Sigmoid colon (tissue), 7 donors: ENCODE results near the gene SKOR1. TPM values are rescaled to one million over a fixed set of nuclear protein-coding genes. Genes with fewer than 3 reads are reported as not detected.

ENCODE experiments used
- DNase-seq: peaks from one replicate; pipeline ENCODE4 v3.0.0-alpha.2; 2019
- H3K27ac ChIP-seq, 4 donors: fragments of 200-600 bp; sonication (generic); one replicate each; pipeline ENCODE4 v1.5.1; 2016 to 2019; ENCODE audit warnings: mild to moderate bottlenecking in 1 of 4
- H3K27me3 ChIP-seq, 3 donors: fragments of 200-600 bp; sonication (generic); one replicate each; pipeline ENCODE4 v1.5.1; 2019; ENCODE audit warnings: mild to moderate bottlenecking in 1 of 3
- H3K36me3 ChIP-seq, 4 donors: fragments of 200-600 bp; sonication (generic); one replicate each; pipeline ENCODE4 v1.5.1; 2016 to 2019
- H3K4me1 ChIP-seq, 4 donors: fragments of 200-600 bp; sonication (generic); one replicate each; pipeline ENCODE4 v1.5.1; 2017 to 2019
- H3K4me3 ChIP-seq, 4 donors: fragments of 200-600 bp; sonication (generic); one replicate each; pipeline ENCODE4 v1.5.1; 2017 to 2019; ENCODE audit warnings: mild to moderate bottlenecking in 2 of 4, moderate library complexity in 1 of 4
- H3K9me3 ChIP-seq, 4 donors: fragments of 200-600 bp in 3 of 4; sonication (generic) in 3 of 4; one replicate each; pipeline versions ENCODE4 v1.5.1 to v1.6.1; 2013 to 2019
- EP300 ChIP-seq, 4 donors: sonication (generic); formaldehyde crosslinking; IDR thresholded peaks; one replicate each; pipeline ENCODE4 v1.6.1; 2017; ENCODE audit warnings: antibody characterized with exemption in 4 of 4
- POLR2A ChIP-seq, 2 donors: fragments of 450-650 bp; IDR thresholded peaks; one replicate each; pipeline ENCODE4 v1.6.1; 2016; ENCODE audit warnings: antibody characterized with exemption in 2 of 2, mild to moderate bottlenecking in 2 of 2, moderate library complexity in 2 of 2
- POLR2AphosphoS5 ChIP-seq, 4 donors: sonication (generic); formaldehyde crosslinking; IDR thresholded peaks; one replicate each; pipeline ENCODE4 v1.6.1; 2017; ENCODE audit warnings: antibody characterized with exemption in 4 of 4
- WGBS, 2 donors: extraction: QIAGEN DNeasy Blood & Tissue Kit; methylation state at CpG; one replicate each; pipeline ENCODE4 v1.1.7; 2013; 5-methylcytosine and 5-hydroxymethylcytosine counted together
- intact Hi-C: fragments of 100-400 bp; cut with DNase I; formaldehyde crosslinking; loops from one replicate; pipeline ENCODE4 v1.15.1; 2023
- polyA plus RNA-seq, 3 donors: library from polyadenylated mRNA; stranded (reverse); fragments of 200-250 nt; gene quantifications; one replicate each; pipeline ENCODE4 v1.2.3, GENCODE V29; 2013
- total RNA-seq, 4 donors: library from RNA; depleted of rRNA; stranded (reverse); fragments of >200 nt; gene quantifications; one replicate each; pipeline ENCODE4 v1.1.0, GENCODE V29; 2016
- TF ChIP-seq, protein P1 (sequence below), 4 experiments: fragments of 450-650 bp in 3 of 4; fragments of 200-600 bp in 1 of 4; IDR thresholded peaks; one replicate each; pipeline ENCODE4 v1.5.1; 2016 to 2019; ENCODE audit warnings: antibody characterized with exemption in 4 of 4, mild to moderate bottlenecking in 3 of 4, moderate library complexity in 2 of 4
- donor health status: healthy with polysubstance abuse.
- donor health status: Bipolar disorder and iron deficiency.
- donor health status: healthy.

The SKOR1 gene
- total and polyA plus RNA-seq, 7 donors, result 0.25 to 1.6 (median 1.0) TPM; not detected in 3

DNA sequence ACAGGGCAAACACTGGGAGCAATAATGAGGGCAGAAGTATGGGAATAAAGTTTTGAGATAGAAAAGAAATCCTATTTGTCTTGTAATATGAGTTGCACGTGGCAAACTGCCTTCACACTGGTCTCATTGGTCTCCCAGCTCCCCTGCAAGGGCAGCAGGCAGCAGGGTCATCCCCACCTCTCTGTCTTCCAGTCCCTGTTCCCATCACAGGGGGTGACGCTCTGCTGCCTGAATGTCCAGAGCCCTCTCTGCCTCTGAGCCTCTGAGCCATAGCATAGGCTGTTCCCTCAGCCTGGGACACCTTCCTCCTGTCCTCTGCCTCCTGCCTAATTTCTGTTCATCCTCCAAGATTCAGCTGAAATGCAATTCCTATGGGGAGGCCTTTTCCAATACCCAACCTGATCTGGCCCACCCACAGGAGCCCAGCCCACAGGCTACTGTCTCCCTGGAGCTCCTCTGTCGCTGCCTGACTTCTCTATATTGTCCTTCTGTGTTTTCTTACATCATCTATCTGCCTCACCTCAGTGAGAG is 12.1 kb upstream of the SKOR1 start:
- Histone ChIP-seq H3K9me3 (peaks cover 0 to 6% (median 3%) of the 10 kb centered on the region in 4 donors), H3K4me3 (no peak overlapping the region), H3K36me3 (peaks cover 0 to 8% (median 0%) of the 10 kb centered on the region in 4 donors), H3K27ac (no peak overlapping the region), H3K27me3 (peaks cover 4 to 21% (median 8%) of the 10 kb centered on the region in 3 donors), H3K4me1 (no peaks in the 10 kb centered on the region)
- intact Hi-C loops, result no loop called here
- whole genome bisulfite sequencing, 2 donors, result 91 to 94% methylated on average over 3 of the region's 3 CpGs
- TF ChIP-seq, protein P1, sequence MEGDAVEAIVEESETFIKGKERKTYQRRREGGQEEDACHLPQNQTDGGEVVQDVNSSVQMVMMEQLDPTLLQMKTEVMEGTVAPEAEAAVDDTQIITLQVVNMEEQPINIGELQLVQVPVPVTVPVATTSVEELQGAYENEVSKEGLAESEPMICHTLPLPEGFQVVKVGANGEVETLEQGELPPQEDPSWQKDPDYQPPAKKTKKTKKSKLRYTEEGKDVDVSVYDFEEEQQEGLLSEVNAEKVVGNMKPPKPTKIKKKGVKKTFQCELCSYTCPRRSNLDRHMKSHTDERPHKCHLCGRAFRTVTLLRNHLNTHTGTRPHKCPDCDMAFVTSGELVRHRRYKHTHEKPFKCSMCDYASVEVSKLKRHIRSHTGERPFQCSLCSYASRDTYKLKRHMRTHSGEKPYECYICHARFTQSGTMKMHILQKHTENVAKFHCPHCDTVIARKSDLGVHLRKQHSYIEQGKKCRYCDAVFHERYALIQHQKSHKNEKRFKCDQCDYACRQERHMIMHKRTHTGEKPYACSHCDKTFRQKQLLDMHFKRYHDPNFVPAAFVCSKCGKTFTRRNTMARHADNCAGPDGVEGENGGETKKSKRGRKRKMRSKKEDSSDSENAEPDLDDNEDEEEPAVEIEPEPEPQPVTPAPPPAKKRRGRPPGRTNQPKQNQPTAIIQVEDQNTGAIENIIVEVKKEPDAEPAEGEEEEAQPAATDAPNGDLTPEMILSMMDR (IDR thresholded peaks at IDR 0.05), result no peak
- TF ChIP-seq EP300 (IDR thresholded peaks at IDR 0.05), result no peak
- TF ChIP-seq POLR2AphosphoS5 (IDR thresholded peaks at IDR 0.05), result no peak
- no peak for TF ChIP-seq POLR2A (IDR thresholded peaks at IDR 0.05)
- peak; percentile 33 for DNase-seq

DNA sequence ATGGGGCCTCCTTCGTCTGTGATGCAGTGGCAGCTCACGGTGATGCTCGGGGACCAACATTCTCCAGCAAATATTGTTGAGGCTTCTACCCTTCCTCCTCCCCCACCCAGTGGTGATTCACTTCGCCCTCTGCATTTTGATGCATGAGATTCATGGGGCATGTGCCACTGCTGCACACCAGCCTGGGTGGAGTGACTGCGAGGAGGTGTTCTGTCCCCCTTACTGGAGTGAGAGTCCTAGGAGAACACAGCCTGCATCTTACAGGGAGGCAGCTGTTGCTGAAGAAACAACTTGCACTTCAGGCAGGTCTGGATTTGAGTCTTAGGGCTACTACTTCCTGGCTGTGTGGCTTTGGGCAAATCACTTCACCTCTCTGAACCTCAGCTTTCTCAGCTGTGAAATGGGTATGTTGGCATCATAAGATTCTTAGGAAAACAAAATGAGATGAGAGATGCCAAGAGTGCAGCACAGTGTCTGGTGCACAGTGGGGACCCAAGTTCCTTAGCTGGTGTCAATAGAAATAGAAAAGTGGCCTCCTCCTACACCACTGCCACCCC is 10.2 kb upstream of the SKOR1 start:
- Histone ChIP-seq H3K9me3 (peaks cover 0 to 6% (median 3%) of the 10 kb centered on the region in 4 donors), H3K27me3 (peaks cover 14 to 40% (median 26%) of the 10 kb centered on the region in 3 donors), H3K36me3 (no peaks in the 10 kb centered on the region), H3K4me3 (no peak overlapping the region), H3K4me1 (peaks cover 0 to 7% (median under 1%) of the 10 kb centered on the region in 4 donors), H3K27ac (no peak overlapping the region)
- DNase-seq, result peak; percentile 30
- 76 to 94% methylated on average over 5 of the region's 5 CpGs for WGBS, 2 donors
- intact Hi-C loops, result no loop called here
- TF ChIP-seq POLR2A (IDR thresholded peaks at IDR 0.05), result no peak
- TF ChIP-seq EP300 (IDR thresholded peaks at IDR 0.05), result no peak
- no peak for TF ChIP-seq POLR2AphosphoS5 (IDR thresholded peaks at IDR 0.05)
- TF ChIP-seq, protein P1 (IDR thresholded peaks at IDR 0.05), result no peak

DNA sequence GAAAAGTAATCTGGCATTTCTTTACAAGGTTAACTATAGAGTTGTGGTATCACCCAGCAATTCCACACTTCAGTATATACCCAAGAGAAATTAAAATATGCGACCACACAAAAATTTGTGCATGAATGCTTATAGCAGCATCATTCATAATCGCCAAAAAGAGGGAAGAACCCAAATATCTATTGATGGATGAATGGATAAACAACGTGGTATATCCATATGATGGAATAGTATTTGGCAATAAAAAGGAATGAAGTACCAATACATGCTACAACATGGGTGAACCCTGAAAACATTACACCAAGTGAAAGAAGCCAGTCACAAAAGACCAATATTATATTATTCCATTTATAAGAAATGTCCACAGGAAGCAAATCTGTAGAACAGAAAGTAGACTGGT is 8.6 kb upstream of the SKOR1 start:
- H3K27me3 ChIP-seq, result peaks cover 29 to 55% (median 42%) of the 10 kb centered on the region in 3 donors
- intact Hi-C loops, result no loop called here
- no peak for DNase-seq
- no peaks in the 10 kb centered on the region for H3K36me3 ChIP-seq
- 94% methylated on average over 3 of the region's 3 CpGs for WGBS, 2 donors
- no peak overlapping the region for H3K4me3 ChIP-seq
- peaks cover 0 to 6% (median 3%) of the 10 kb centered on the region in 4 donors for H3K9me3 ChIP-seq
- peaks cover 0 to 14% (median 13%) of the 10 kb centered on the region in 4 donors for H3K4me1 ChIP-seq
- H3K27ac ChIP-seq, result no peak overlapping the region
- TF ChIP-seq POLR2A (IDR thresholded peaks at IDR 0.05) (no peak), EP300 (IDR thresholded peaks at IDR 0.05) (no peak), POLR2AphosphoS5 (IDR thresholded peaks at IDR 0.05) (no peak)
- TF ChIP-seq, protein P1 (IDR thresholded peaks at IDR 0.05), result no peak

DNA sequence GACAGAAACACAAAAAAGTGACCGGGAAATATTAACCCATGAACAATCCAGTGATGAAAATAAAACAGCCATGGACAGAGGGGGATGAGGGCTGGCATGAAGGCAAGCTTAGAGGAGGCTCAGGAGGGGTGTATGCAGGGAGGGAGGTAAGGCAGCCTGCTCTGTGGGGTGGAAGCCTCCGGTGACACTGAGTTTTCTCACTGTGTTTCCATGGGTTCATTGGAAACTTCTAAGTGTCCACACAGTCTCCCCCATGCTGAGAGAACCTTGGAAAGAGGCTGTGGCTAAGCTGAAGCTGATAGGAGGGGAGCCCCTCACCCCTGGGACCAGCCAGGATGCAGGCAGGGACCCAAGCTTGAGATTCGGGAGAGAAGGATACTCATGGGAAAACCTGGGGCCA is 6.8 kb upstream of the SKOR1 start:
- DNase-seq, result peak; percentile 33
- TF ChIP-seq POLR2AphosphoS5 (IDR thresholded peaks at IDR 0.05) (no peak), EP300 (IDR thresholded peaks at IDR 0.05) (no peak), POLR2A (IDR thresholded peaks at IDR 0.05) (no peak)
- TF ChIP-seq, protein P1 (IDR thresholded peaks at IDR 0.05), result no peak
- intact Hi-C loops, result no loop called here
- Histone ChIP-seq H3K27me3 (peaks cover 47 to 73% (median 60%) of the 10 kb centered on the region in 3 donors), H3K4me3 (no peak overlapping the region), H3K27ac (no peak overlapping the region), H3K36me3 (no peaks in the 10 kb centered on the region), H3K9me3 (peaks cover 0 to 6% (median 3%) of the 10 kb centered on the region in 4 donors), H3K4me1 (peaks cover 0 to 22% (median 21%) of the 10 kb centered on the region in 4 donors)
- WGBS, 2 donors, result 77 to 82% methylated on average over 3 of the region's 3 CpGs
